CD4-positive, alpha-beta T cell treated with Interleukin-6 at 100 ng/mL for 8 hours (primary cell): ENCODE data around the gene EMILIN1.

Experiments
- DNase-seq: peaks from one replicate; pipeline ENCODE4 v3.0.0-alpha.2; 2020; ENCODE audit warnings: mixed read lengths, low spot score

EMILIN1 gene

GRCh38 chr2:27078267-27079194, at the start of gene EMILIN1:
EMILIN1 (plus strand) TSS chr2:27078615; CDS start chr2:27079066, 451 bp downstream.
- no peak for DNase-seq

- DNase-seq, result no peak
Measured at GRCh38 chr2:27029051-27029450, 49.4 kb upstream of the EMILIN1 start.

GRCh38 chr2:27032495-27033252, 45.7 kb upstream of the EMILIN1 start, which contains the start of gene TMEM214:
TMEM214 (plus strand) TSS chr2:27032965; CDS start chr2:27033016, 51 bp downstream.
- DNase-seq, result peak; percentile 72

- no peak for DNase-seq
Measured at GRCh38 chr2:27033253-27033852, 45.1 kb upstream of the EMILIN1 start.

- no peak for DNase-seq
Measured at GRCh38 chr2:27038012-27038411, 40.4 kb upstream of the EMILIN1 start.

- no peak for DNase-seq
Measured at GRCh38 chr2:27038631-27039339, 39.6 kb upstream of the EMILIN1 start.

- no peak for DNase-seq
Measured at GRCh38 chr2:27039426-27039825, 39.0 kb upstream of the EMILIN1 start.

GRCh38 chr2:27039871-27040270, 38.5 kb upstream of the EMILIN1 start:
- no peak for DNase-seq

- no peak for DNase-seq
Measured at GRCh38 chr2:27040282-27040681, 38.1 kb upstream of the EMILIN1 start.

GRCh38 chr2:27041752-27042151, 36.7 kb upstream of the EMILIN1 start:
- no peak for DNase-seq

- no peak for DNase-seq
Measured at GRCh38 chr2:27042159-27042661, 36.2 kb upstream of the EMILIN1 start.

- DNase-seq, result no peak
Measured at GRCh38 chr2:27042985-27043634, 35.3 kb upstream of the EMILIN1 start.

- peak; percentile 54 for DNase-seq
Measured at GRCh38 chr2:27049422-27050280, 28.8 kb upstream of the EMILIN1 start.

- DNase-seq, result peak; percentile 88
Measured at GRCh38 chr2:27050281-27050995, 28.0 kb upstream of the EMILIN1 start.

- DNase-seq, result peak; percentile 96
Measured at GRCh38 chr2:27050996-27051901, 27.2 kb upstream of the EMILIN1 start, which contains the start of gene AGBL5. AGBL5 (plus strand) TSS chr2:27051668; CDS start chr2:27052959, 1,291 bp downstream.

GRCh38 chr2:27051902-27052645, 26.3 kb upstream of the EMILIN1 start:
- peak; percentile 32 for DNase-seq

- DNase-seq, result no peak
Measured at GRCh38 chr2:27053321-27053720, 25.1 kb upstream of the EMILIN1 start.
